Left lobe of liver (tissue), 2 donors: ENCODE data around the gene TOMM40. TPM values are rescaled to one million over a fixed set of nuclear protein-coding genes. Genes with fewer than 3 reads are reported as not detected.
"Not testable (repeated sequence)": the region's sequence is repeated elsewhere in the genome, so short reads cannot be mapped to it uniquely, and the experiment has no call there.

Source experiments
- ATAC-seq: fragments of 200-7000 bp; cut with Tn5 transposase; one replicate; pipeline ENCODE4 v1.9.1; 2020; ENCODE audit warnings: mild to moderate bottlenecking, moderate library complexity
- DNase-seq: peaks from one replicate; pipeline ENCODE4 v3.0.0-alpha.2; 2020; ENCODE audit warnings: low spot score
- total RNA-seq: library from RNA; stranded (reverse); gene quantifications from one replicate; pipeline ENCODE4 v1.2.1, GENCODE V29; 2021
- donor health status: DM: no; HTN: no; CAD: no; lungs with moderate emphysema.
- donor health status: DM: no; HTN: yes; CAD: no.

TOMM40 gene
- total RNA-seq = 28.8 TPM

DNA sequence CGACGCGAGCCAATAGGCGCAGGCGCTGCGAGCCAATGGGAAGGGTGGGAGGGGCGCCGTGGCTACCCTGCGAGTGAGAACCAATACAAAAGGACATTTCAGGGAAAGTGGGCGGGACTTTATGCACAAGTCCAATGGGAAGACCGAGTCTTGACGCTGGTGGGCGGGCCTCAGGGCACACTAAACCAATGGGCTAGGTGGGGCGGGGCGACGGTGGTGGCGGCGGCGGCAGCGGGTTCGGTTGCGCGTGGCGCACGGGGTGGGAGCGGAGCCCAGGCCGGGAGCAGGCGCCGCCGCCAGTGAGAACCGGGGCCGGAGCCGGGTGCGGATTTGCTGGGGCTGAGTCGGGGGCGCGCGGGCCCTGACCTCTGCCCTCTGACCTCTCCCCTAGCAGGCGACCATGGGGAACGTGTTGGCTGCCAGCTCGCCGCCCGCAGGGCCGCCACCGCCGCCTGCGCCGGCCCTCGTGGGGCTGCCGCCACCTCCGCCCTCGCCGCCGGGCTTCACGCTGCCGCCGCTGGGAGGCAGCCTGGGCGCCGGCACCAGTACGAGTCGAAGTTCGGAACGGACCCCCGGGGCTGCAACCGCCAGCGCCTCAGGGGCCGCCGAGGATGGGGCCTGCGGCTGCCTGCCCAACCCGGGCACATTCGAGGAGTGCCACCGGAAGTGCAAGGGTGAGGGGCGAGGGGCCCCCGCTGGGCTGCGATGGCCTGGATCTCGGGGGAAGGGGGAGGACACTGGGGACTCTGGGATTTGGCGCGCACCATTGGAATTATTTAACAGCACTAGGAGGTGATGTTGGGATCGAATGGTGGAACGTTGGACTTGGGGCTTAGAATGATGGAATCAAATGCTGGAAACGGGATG lies at the start of gene TOMM40:
Gene TOMM40 (plus strand): TSS at position 239 of the 867 bp plus-strand sequence. CDS start 162 bp downstream, at position 401.
- ATAC-seq (peak; percentile 80), DNase-seq (no peak)

- ATAC-seq = no peak
- DNase-seq = peak; percentile 63
These were observed 45.8 kb upstream of the TOMM40 start for GRCh38 chr19:44845286-44845611.

GRCh38 chr19:44845612-44846454 lies 45.2 kb upstream of the TOMM40 start, which contains the start of gene NECTIN2:
Gene NECTIN2, plus strand, starts transcription at chr19:44846297. Its CDS starts 229 bp downstream, at chr19:44846526.
- peak; percentile 100 for DNase-seq
- peak; percentile 81 for ATAC-seq

DNA sequence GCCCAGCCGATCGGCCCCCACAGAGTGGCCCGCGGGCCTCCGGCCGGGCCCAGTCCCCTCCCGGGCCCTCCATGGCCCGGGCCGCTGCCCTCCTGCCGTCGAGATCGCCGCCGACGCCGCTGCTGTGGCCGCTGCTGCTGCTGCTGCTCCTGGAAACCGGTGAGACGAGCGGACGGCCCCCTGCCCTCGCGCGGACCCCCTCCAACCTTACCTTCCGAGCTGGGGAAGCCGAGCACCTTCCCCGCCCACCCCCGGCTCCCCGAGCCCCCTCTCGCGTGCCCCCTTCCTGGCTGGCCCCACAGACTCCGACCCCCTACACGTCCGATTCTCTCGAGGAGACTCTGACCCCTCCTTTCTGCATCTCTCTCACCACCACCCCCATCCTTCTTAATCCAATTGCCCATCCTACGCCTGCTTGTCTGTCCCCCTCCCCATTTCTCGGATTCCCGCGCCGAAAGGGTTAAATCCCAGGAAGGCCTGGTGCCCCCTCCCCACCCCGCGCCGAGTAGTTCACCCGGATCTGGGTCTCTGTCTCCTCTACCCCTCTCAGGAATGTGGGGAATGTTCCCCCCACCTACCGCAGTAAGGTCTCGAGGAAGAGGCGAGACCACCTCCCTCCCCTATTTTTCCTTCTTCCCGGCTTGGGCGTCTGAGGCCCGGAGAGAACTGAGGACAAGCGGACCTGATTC lies 44.5 kb upstream of the TOMM40 start:
- DNase-seq = peak; percentile 67

GRCh38 chr19:44847144-44848035 lies 43.7 kb upstream of the TOMM40 start:
- DNase-seq (peak; percentile 72), ATAC-seq (peak; percentile 3)

More for the DNA sequence above, 44.5 kb upstream of the TOMM40 start:
- ATAC-seq = no peak

DNA sequence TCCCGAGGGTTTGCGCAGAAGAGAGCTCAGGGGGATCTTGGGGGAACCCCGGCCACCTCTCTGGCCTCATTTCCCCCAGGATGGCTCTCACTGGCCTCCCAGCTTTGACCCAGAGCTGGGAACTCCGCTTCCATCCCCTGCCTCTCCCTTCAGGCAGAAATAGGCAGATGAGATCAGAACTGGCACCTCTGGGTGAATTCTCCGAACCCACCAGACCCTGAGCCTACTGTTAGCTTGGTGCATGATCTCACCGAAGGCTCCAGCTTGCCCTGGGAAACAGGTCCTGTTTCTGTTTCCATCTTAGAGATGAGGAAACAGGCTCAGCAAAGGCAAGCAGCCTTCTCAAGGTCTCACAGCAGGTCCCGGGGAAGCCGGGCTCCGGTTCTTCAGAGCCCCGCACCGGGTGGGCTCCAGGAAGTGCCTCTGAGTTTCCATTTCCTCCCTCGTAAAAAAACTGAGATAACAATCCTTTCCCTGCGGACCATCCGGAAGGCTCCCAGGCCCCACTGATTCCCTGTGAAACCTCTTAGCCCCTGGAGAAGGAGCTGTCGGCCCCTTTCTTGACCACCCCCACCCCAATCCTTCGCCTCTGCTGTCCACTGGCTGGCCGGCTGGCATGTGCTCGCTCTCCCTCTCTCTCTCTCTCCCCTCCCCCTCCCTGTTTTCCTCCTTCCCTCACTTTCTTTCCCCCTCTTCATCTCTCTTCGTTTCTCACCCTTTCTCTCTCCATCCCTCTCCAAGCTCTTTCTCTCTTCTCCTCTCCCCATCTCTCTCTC lies 42.8 kb upstream of the TOMM40 start:
- no peak for DNase-seq
- ATAC-seq = no peak

DNA sequence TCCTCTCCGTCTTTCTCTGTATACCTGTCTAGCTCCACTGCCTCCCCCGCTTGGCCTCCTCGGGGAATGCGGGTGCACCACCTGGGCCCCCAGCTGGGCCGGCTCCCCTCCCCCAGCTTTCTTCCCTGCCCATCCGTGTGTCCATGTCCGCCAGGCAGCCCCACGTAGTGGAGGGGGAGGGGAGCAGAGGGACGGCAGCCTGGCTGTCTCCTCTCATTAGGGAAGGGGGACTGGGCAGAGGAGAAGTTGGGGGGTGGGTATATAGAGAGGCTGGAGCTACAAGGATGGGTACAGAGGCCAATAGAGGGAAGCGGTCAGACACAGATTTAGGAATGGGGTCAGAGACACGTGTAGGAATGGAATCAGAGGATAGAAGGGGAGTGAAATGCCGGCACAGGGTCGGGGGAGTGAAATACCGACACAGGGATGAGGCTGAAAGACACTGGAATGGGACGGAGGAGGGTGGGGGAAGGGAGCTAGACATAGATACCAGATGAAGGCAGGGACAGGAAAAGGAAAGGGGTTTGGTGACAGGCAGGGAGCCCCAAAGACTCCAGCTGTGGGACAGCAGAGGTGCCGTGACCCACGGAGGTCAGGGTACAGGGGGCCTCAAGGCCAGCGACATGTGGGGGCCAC lies 42.1 kb upstream of the TOMM40 start:
- DNase-seq (no peak), ATAC-seq (no peak)

DNA sequence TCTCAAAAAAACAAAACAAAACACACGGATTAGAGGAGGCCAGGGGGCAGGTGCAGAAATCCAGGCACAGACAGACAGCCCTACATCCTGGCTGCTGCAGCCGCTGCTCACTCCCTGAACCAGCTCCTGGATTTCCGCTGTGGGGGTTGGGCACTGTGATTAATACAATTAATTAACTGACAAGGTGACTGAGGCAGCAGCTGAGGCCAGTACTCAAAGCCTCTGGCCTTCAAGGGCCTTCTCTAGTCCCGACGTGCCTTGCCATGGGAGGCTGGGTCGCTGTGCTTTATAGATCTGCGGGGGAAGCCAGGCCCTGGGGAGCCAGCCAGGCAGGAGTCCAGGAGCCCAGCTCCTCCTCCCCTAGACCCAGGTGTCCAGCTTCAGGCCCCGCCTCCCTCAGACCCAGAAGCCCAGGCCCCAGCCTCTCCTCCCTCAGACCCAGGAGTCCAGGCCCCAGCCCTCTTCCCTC lies 40.4 kb upstream of the TOMM40 start:
- ATAC-seq (no peak), DNase-seq (no peak)

- ATAC-seq (no peak), DNase-seq (no peak)
These were observed 39.6 kb upstream of the TOMM40 start for GRCh38 chr19:44851427-44851826.

GRCh38 chr19:44855606-44856005 lies 35.4 kb upstream of the TOMM40 start:
- DNase-seq = no peak
- no peak for ATAC-seq

- peak; percentile 78 for ATAC-seq
- DNase-seq = peak; percentile 74
These were observed 34.5 kb upstream of the TOMM40 start for GRCh38 chr19:44856421-44857083.

DNA sequence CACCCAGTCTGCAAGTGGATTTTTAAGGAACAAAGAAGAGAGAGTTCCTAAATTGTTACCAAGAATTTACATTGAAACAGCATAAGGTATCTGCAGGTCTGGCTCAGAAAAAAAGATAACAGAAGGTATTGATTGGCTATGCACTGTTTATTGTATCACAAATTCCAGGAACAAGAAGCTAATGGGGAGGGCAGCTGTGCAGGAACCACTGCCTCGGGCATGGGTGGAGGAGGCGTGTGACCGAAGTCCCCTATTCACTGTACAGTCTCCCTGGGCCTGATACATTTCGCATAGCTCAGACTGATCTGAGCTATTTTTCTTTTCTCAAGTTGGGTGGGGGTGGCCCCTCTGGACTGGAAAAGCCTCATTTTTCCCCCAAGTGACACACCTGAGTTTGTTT lies 33.2 kb upstream of the TOMM40 start:
- ATAC-seq (peak; percentile 39), DNase-seq (no peak)

- ATAC-seq, DNase-seq: not testable (repeated sequence)
These were observed 29.5 kb upstream of the TOMM40 start for GRCh38 chr19:44861576-44861975.

DNA sequence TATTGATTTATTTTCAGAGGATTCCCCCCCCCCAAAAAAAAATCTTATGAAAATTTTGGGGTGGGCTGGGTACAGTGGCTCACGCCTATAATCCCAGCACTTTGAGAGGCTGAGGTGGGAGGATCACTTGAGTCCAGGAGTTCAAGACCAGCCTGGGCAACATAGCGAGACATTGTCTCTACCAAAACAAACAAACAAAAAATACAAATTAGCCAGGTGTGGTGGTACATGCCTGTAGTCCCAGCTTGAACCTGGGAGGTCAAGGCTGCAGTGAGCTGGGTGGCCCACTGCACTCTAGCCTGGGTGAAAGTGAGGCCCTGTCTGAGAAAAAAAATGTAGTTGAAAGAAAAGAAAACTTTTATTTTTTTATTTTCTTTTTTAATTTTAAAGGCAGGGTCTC lies 27.1 kb upstream of the TOMM40 start:
- no peak for ATAC-seq
- no peak for DNase-seq

- no peak for DNase-seq
- ATAC-seq = no peak
These were observed 25.8 kb upstream of the TOMM40 start for GRCh38 chr19:44865196-44865767.

GRCh38 chr19:44866664-44867063 lies 24.4 kb upstream of the TOMM40 start:
- DNase-seq (no peak), ATAC-seq (no peak)

- DNase-seq (no peak), ATAC-seq (no peak)
These were observed 23.5 kb upstream of the TOMM40 start for GRCh38 chr19:44867578-44867977.
